GM12892 (cell line): ENCODE measurements around the gene TBC1D5.

Experiments
- POLR2A ChIP-seq: IDR thresholded peaks from 2 replicates; pipeline ENCODE4 v1.6.1; 2011; ENCODE audit warnings: low read depth, low read length, control low read depth
- TAF1 ChIP-seq: IDR thresholded peaks from 2 replicates; pipeline ENCODE4 v1.6.1; 2011; ENCODE audit warnings: low read depth, mild to moderate bottlenecking, control low read depth, low read length, borderline replicate concordance

GRCh38 chr3:17770682-17771081 lies 28.3 kb upstream of the TBC1D5 start:
- TF ChIP-seq TAF1 (no peak), POLR2A (no peak)
